GM19025 (cell line): ENCODE data around the gene LPAR1.

Experiments
- ATAC-seq: cut with Tn5 transposase; IDR thresholded peaks from one replicate; pipeline ENCODE4 v1.9.1; 2021; ENCODE audit warnings: mild to moderate bottlenecking, low read depth, moderate library complexity; ENCODE audit not compliant: unreplicated experiment

LPAR1 gene

GRCh38 chr9:111004936-111005335, 33.3 kb downstream of the LPAR1 start:
- no peak for ATAC-seq

GRCh38 chr9:111003182-111003581, 35.1 kb downstream of the LPAR1 start:
- no peak for ATAC-seq

- ATAC-seq = no peak
Observed at GRCh38 chr9:111001526-111001925, 36.7 kb downstream of the LPAR1 start.

GRCh38 chr9:111000202-111000601, 38.1 kb downstream of the LPAR1 start:
- ATAC-seq = no peak

- ATAC-seq = no peak
Observed at GRCh38 chr9:110999379-110999778, 38.9 kb downstream of the LPAR1 start.

GRCh38 chr9:110997847-110998246, 40.4 kb downstream of the LPAR1 start:
- no peak for ATAC-seq

GRCh38 chr9:110996436-110997220, 41.6 kb downstream of the LPAR1 start:
- no peak for ATAC-seq

- no peak for ATAC-seq
Observed at GRCh38 chr9:110995420-110996340, 42.6 kb downstream of the LPAR1 start.

- ATAC-seq = no peak
Observed at GRCh38 chr9:110994771-110995241, 43.5 kb downstream of the LPAR1 start.

- no peak for ATAC-seq
Observed at GRCh38 chr9:110990481-110990880, 47.8 kb downstream of the LPAR1 start.

- no peak for ATAC-seq
Observed at GRCh38 chr9:110986529-110986928, 51.7 kb downstream of the LPAR1 start.

- ATAC-seq = no peak
Observed at GRCh38 chr9:110984890-110985437, 53.3 kb downstream of the LPAR1 start.

- no peak for ATAC-seq
Observed at GRCh38 chr9:110980261-110980660, 58.0 kb downstream of the LPAR1 start.

- no peak for ATAC-seq
Observed at GRCh38 chr9:110979636-110980035, 58.6 kb downstream of the LPAR1 start.

- no peak for ATAC-seq
Observed at GRCh38 chr9:110978516-110978915, 59.8 kb downstream of the LPAR1 start.

- ATAC-seq = no peak
Observed at GRCh38 chr9:110977259-110977709, 61.0 kb downstream of the LPAR1 start.

GRCh38 chr9:110975969-110976368, 62.3 kb downstream of the LPAR1 start:
- ATAC-seq = no peak

- no peak for ATAC-seq
Observed at GRCh38 chr9:110975278-110975677, 63.0 kb downstream of the LPAR1 start.

- ATAC-seq = no peak
Observed at GRCh38 chr9:110971705-110972104, 66.6 kb downstream of the LPAR1 start.

GRCh38 chr9:110971234-110971633, 67.0 kb downstream of the LPAR1 start:
- no peak for ATAC-seq

- ATAC-seq = no peak
Observed at GRCh38 chr9:110969971-110970386, 68.3 kb downstream of the LPAR1 start.
